H1 (cell line): Measurements from ENCODE around the gene TXNDC2. TPM values are rescaled to one million over a fixed set of nuclear protein-coding genes. Genes with fewer than 3 reads are reported as not detected.

Experiments used
- CTCF ChIA-PET: fragments of 300-600 bp; sonication (Branson Sonifier 250); formaldehyde crosslinking; loops from one replicate; lab custom pipeline; 2021; ENCODE audit not compliant: partially characterized antibody; lab: Charles Lee
- POLR2A ChIA-PET: fragments of 300-600 bp; sonication (Branson Sonifier 250); formaldehyde crosslinking; loops from one replicate; lab custom pipeline; 2021; ENCODE audit warnings: inconsistent platforms; ENCODE audit not compliant: partially characterized antibody; lab: Charles Lee
- DNase-seq, 2 experiments: peaks; one replicate each; pipeline versions ENCODE4 v3.0.0 to v3.0.0-alpha.2; 2010 to 2022; ENCODE audit warnings: low spot score in 2 of 2, low read depth in 1 of 2, mixed read lengths in 1 of 2
- FAIRE-seq: peaks from 2 replicates; lab custom pipeline; 2011; peaks lifted over from hg19 to GRCh38; lab: Jason Lieb, UNC
- H2AFZ ChIP-seq: 2 replicates; pipeline ENCODE4 v1.8.1; 2012; ENCODE audit warnings: low read length, inconsistent platforms
- H2AK5ac ChIP-seq: 2 replicates; pipeline ENCODE4 v1.6.1; 2013; ENCODE audit warnings: low read depth, low read length
- H2BK120ac ChIP-seq: replicated peaks from 2 replicates; pipeline ENCODE3; 2013; ENCODE audit warnings: low read depth, low read length, inconsistent platforms
- H2BK12ac ChIP-seq: 2 replicates; pipeline ENCODE4 v1.6.1; 2013; ENCODE audit warnings: low read depth, low read length
- H2BK15ac ChIP-seq: 2 replicates; pipeline ENCODE4 v1.6.1; 2013; ENCODE audit warnings: low read length
- H2BK20ac ChIP-seq: 2 replicates; pipeline ENCODE4 v1.6.1; 2013; ENCODE audit warnings: low read length
- H2BK5ac ChIP-seq: 2 replicates; pipeline ENCODE4 v1.6.1; 2013; ENCODE audit warnings: low read depth, low read length
- H3K14ac ChIP-seq: 2 replicates; pipeline ENCODE4 v1.6.1; 2013; ENCODE audit warnings: inconsistent platforms; ENCODE audit not compliant: insufficient read length
- H3K18ac ChIP-seq: 2 replicates; pipeline ENCODE4 v1.6.1; 2013; ENCODE audit warnings: low read length; ENCODE audit errors: extremely low read depth
- H3K23ac ChIP-seq: 2 replicates; pipeline ENCODE4 v1.6.1; 2013; ENCODE audit warnings: inconsistent platforms; ENCODE audit not compliant: insufficient read length
- H3K23me2 ChIP-seq: 2 replicates; pipeline ENCODE4 v1.6.1; 2013; ENCODE audit warnings: low read depth, low read length
- H3K27ac ChIP-seq: 2 replicates; pipeline ENCODE4 v1.6.1; 2011; ENCODE audit warnings: low read depth, low read length, inconsistent platforms
- H3K27me3 ChIP-seq, 4 experiments: replicated peaks in 1 of 4; 1 replicate in 1 of 4; 2 replicates in 3 of 4; pipeline versions ENCODE4 v1.6.1 to v1.8.1; 2011 to 2013; ENCODE audit warnings: low read length in 3 of 4, mild to moderate bottlenecking in 3 of 4, inconsistent platforms in 2 of 4, mixed read lengths in 2 of 4, moderate library complexity in 1 of 4; ENCODE audit not compliant: control insufficient read depth in 3 of 4, insufficient read depth in 3 of 4; ENCODE audit errors: extremely low read depth in 1 of 4
- H3K36me3 ChIP-seq, 4 experiments: 2 replicates each; pipeline versions ENCODE4 v1.6.1 to v1.8.1; 2011 to 2013; ENCODE audit warnings: mild to moderate bottlenecking in 4 of 4, low read length in 3 of 4, moderate library complexity in 2 of 4, control low read depth in 1 of 4, inconsistent platforms in 1 of 4; ENCODE audit not compliant: insufficient read depth in 4 of 4, control insufficient read depth in 2 of 4
- H3K4ac ChIP-seq: replicated peaks from 2 replicates; pipeline ENCODE3; 2013; ENCODE audit warnings: low read length, low read depth, mixed read lengths, inconsistent platforms; ENCODE audit not compliant: insufficient read length
- H3K4me1 ChIP-seq, 4 experiments: replicated peaks in 1 of 4; 1 replicate in 1 of 4; 2 replicates in 3 of 4; pipeline versions ENCODE4 v1.6.1 to v1.8.1; 2011 to 2013; ENCODE audit warnings: low read length in 3 of 4, inconsistent platforms in 2 of 4, mixed read lengths in 1 of 4; ENCODE audit not compliant: insufficient read depth in 4 of 4, control insufficient read depth in 3 of 4
- H3K4me2 ChIP-seq, 2 experiments: 2 replicates each; pipeline versions ENCODE4 v1.6.1 to v1.8.1; 2011 to 2013; ENCODE audit warnings: low read depth in 2 of 2, low read length in 2 of 2, control low read depth in 1 of 2, inconsistent platforms in 1 of 2, mild to moderate bottlenecking in 1 of 2; ENCODE audit not compliant: insufficient read depth in 1 of 2
- H3K4me3 ChIP-seq, 4 experiments: fragments of 200-600, 300-600 bp in 1 of 4; sonication (generic), shearing (Covaris generic), sonication (Bioruptor Twin) in 1 of 4; 2 replicates each; pipeline versions ENCODE4 v1.5.1 to v1.8.1; 2011 to 2016; ENCODE audit warnings: low read length in 4 of 4, low read depth in 3 of 4, control low read depth in 2 of 4, inconsistent platforms in 2 of 4, mild to moderate bottlenecking in 2 of 4, mixed read lengths in 1 of 4, moderate library complexity in 1 of 4; ENCODE audit not compliant: insufficient read depth in 2 of 4; ENCODE audit errors: extremely low read depth in 1 of 4
- H3K56ac ChIP-seq: replicated peaks from 2 replicates; pipeline ENCODE3; 2013; ENCODE audit warnings: low read depth, mild to moderate bottlenecking, mixed read lengths, low read length, inconsistent platforms; ENCODE audit not compliant: insufficient read length
- H3K79me1 ChIP-seq: 2 replicates; pipeline ENCODE4 v1.6.1; 2013; ENCODE audit warnings: low read depth, low read length, control low read depth
- H3K79me2 ChIP-seq, 2 experiments: 2 replicates each; pipeline versions ENCODE4 v1.6.1 to v1.8.1; 2012 to 2013; ENCODE audit warnings: low read length in 2 of 2, mild to moderate bottlenecking in 2 of 2, inconsistent platforms in 1 of 2; ENCODE audit not compliant: insufficient read depth in 2 of 2, control insufficient read depth in 1 of 2
- H3K9ac ChIP-seq, 4 experiments: replicated peaks in 1 of 4; 1 replicate in 1 of 4; 2 replicates in 3 of 4; pipeline versions ENCODE4 v1.6.1 to v1.8.1; 2011 to 2013; ENCODE audit warnings: low read depth in 3 of 4, low read length in 3 of 4, control low read depth in 2 of 4, mild to moderate bottlenecking in 2 of 4, moderate library complexity in 2 of 4, inconsistent platforms in 1 of 4; ENCODE audit errors: extremely low read depth in 1 of 4
- H3K9me3 ChIP-seq, 2 experiments: 2 replicates each; pipeline versions ENCODE4 v1.6.1 to v1.8.1; 2012 to 2013; ENCODE audit warnings: mild to moderate bottlenecking in 2 of 2, moderate library complexity in 2 of 2, control low read depth in 1 of 2, inconsistent platforms in 1 of 2, low read depth in 1 of 2, low read length in 1 of 2, mixed read lengths in 1 of 2; ENCODE audit not compliant: insufficient read depth in 2 of 2
- H4K20me1 ChIP-seq, 2 experiments: replicated peaks in 1 of 2; 2 replicates each; pipeline versions ENCODE3 to v1.8.1; 2011 to 2013; ENCODE audit warnings: inconsistent platforms in 2 of 2, low read length in 2 of 2, mild to moderate bottlenecking in 1 of 2; ENCODE audit not compliant: insufficient read depth in 2 of 2, control insufficient read depth in 1 of 2
- H4K5ac ChIP-seq: 2 replicates; pipeline ENCODE4 v1.6.1; 2013; ENCODE audit warnings: low read length, low read depth, mixed read lengths, inconsistent platforms; ENCODE audit not compliant: insufficient read length
- H4K8ac ChIP-seq: 2 replicates; pipeline ENCODE4 v1.8.0; 2013; ENCODE audit warnings: mild to moderate bottlenecking, moderate library complexity, low read length, inconsistent platforms; ENCODE audit not compliant: insufficient read depth; ENCODE audit errors: extremely low read depth
- H4K91ac ChIP-seq: replicated peaks from 2 replicates; pipeline ENCODE3; 2013; ENCODE audit warnings: low read length, mixed read lengths, inconsistent platforms; ENCODE audit not compliant: insufficient read length
- BACH1 ChIP-seq: IDR thresholded peaks from 2 replicates; pipeline ENCODE4 v1.6.1; 2012; ENCODE audit warnings: low read length, improper control_type of control experiment
- BCL11A ChIP-seq, 2 experiments: IDR thresholded peaks; one replicate each; pipeline ENCODE4 v1.6.1; 2011; ENCODE audit warnings: low read depth in 2 of 2, low read length in 2 of 2, mild to moderate bottlenecking in 2 of 2
- CHD2 ChIP-seq: IDR thresholded peaks from 2 replicates; pipeline ENCODE4 v1.6.1; 2012; ENCODE audit warnings: low read length, improper control_type of control experiment
- CTCF ChIP-seq, 3 experiments: IDR thresholded peaks; 1 replicate in 2 of 3; 2 replicates in 1 of 3; pipeline versions ENCODE4 v1.5.1 to v1.6.1; 2011; ENCODE audit warnings: low read length in 3 of 3, mild to moderate bottlenecking in 3 of 3, inconsistent platforms in 2 of 3, low read depth in 1 of 3, moderate library complexity in 1 of 3; ENCODE audit not compliant: insufficient read depth in 1 of 3; ENCODE audit errors: control extremely low read depth in 1 of 3
- FOSL1 ChIP-seq: IDR thresholded peaks from 2 replicates; pipeline ENCODE4 v1.6.1; 2011; ENCODE audit warnings: mild to moderate bottlenecking, low read depth, low read length, moderate library complexity; ENCODE audit not compliant: insufficient read depth
- KDM4A ChIP-seq: IDR thresholded peaks from one replicate; pipeline ENCODE4 v1.7.1; 2012; ENCODE audit warnings: low read depth, mild to moderate bottlenecking, moderate library complexity, low read length, inconsistent platforms; ENCODE audit not compliant: severe bottlenecking
- KDM5A ChIP-seq: fragments of 200-600 bp; IDR thresholded peaks from 2 replicates; pipeline ENCODE4 v1.7.1; 2012; ENCODE audit warnings: mild to moderate bottlenecking, low read length, inconsistent platforms, mixed read lengths
- RAD21 ChIP-seq, 2 experiments: IDR thresholded peaks in 1 of 2; conservative IDR thresholded peaks in 1 of 2; 2 replicates each; pipeline ENCODE4 v1.6.1; 2011; ENCODE audit warnings: low read depth in 2 of 2, low read length in 2 of 2, improper control_type of control experiment in 1 of 2, inconsistent platforms in 1 of 2, mild to moderate bottlenecking in 1 of 2, moderate library complexity in 1 of 2
- RFX5 ChIP-seq: IDR thresholded peaks from 2 replicates; pipeline ENCODE4 v1.6.1; 2011; ENCODE audit warnings: low read depth, low read length, improper control_type of control experiment, borderline replicate concordance
- TEAD4 ChIP-seq: IDR thresholded peaks from 2 replicates; pipeline ENCODE4 v1.6.1; 2012; ENCODE audit warnings: low read depth, low read length, inconsistent platforms, mixed read lengths
- WGBS, 2 experiments: shearing (Covaris generic) in 1 of 2; methylation state at CpG; one replicate each; pipeline versions ENCODE4 v1.1.6 to v1.1.7; 2013 to 2015; ENCODE audit warnings: low lambda C conversion rate in 2 of 2, mixed read lengths in 2 of 2, inconsistent platforms in 1 of 2, low coverage in 1 of 2, missing lambda C conversion rate in 1 of 2; ENCODE audit not compliant: insufficient replicate concordance in 2 of 2, insufficient coverage in 1 of 2, insufficient read length in 1 of 2; ENCODE audit errors: extremely low coverage in 1 of 2, missing lambda C conversion rate in 1 of 2; 5-methylcytosine and 5-hydroxymethylcytosine counted together
- polyA plus RNA-seq, 7 experiments: library from polyadenylated mRNA; depleted of rRNA in 3 of 7; stranded (reverse) in 5 of 7; unstranded in 2 of 7; fragments of >200 nt in 5 of 7; fragments of 200-250 nt in 2 of 7; gene quantifications; 1 replicate in 5 of 7; 2 replicates in 1 of 7; 4 replicates in 1 of 7; pipeline versions ENCODE4 v1.2.1 to v1.2.3, GENCODE V29; 2011 to 2013; ENCODE audit warnings: missing spikeins in 2 of 7, mixed read lengths in 2 of 7
- total RNA-seq: library from RNA; stranded (reverse); fragmentation: NEBNext Ultra II Directional; extraction: Animal tissue kit (Norgen Biotek cat#: 25700); gene quantifications from 2 replicates; pipeline ENCODE4 v1.2.1, GENCODE V29; 2021
- TF ChIP-seq, protein P1 (sequence below): IDR thresholded peaks from 2 replicates; pipeline ENCODE4 v1.6.1; 2012; ENCODE audit warnings: inconsistent platforms

The TXNDC2 gene
- total and polyA plus RNA-seq, 2 of the 8 experiments (the other 6 are each of a cell fraction or from before 2014, with no cell fraction given): 0.09 TPM; not detected in 1

DNA sequence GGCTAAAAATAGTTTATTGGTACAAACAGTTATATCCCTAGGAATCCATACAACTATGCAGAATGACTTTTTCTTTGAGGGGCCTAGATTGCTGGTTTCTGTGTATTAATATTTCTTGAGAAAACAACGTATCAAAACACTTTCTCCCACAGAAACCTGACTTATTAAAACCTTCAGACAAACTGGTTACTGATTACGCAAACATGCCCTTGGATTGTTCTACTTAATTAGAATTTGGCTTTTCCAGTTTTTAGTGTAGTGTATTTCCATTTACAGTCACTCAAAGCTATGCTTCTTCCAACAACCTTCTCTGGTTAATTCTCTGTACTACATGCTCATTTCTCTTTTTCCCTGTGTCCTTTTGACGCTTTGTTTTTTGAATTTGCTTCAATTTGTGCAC is 48.1 kb downstream of the TXNDC2 start:
- Histone ChIP-seq H3K27ac (no peak overlapping the region), H3K36me3 (peaks cover 2 to 43% (median 13%) of the 10 kb centered on the region in 4 experiments; a peak in 6 of 8 replicates), H3K4me1 (peaks cover 0 to 3% (median 1%) of the 10 kb centered on the region in 4 experiments; a peak in 3 of 7 replicates), H3K18ac (no peak overlapping the region), H3K14ac (no peak overlapping the region), H3K23ac (no peak overlapping the region), H2BK15ac (no peak overlapping the region), H4K91ac (no peak overlapping the region), H2AFZ (no peak overlapping the region), H2BK120ac (no peak overlapping the region), H2BK12ac (no peak overlapping the region), H3K23me2 (no peaks in the 10 kb centered on the region), H3K4me3 (no peak overlapping the region), H4K20me1 (no peaks in the 10 kb centered on the region), H3K9ac (no peak overlapping the region), H3K4ac (no peak overlapping the region), H2BK20ac (no peak overlapping the region), H3K27me3 (no peaks in the 10 kb centered on the region), H3K4me2 (no peak overlapping the region), H3K9me3 (no peaks in the 10 kb centered on the region), H3K79me1 (no peaks in the 10 kb centered on the region), H3K79me2 (peaks cover 0 to 63% of the 10 kb centered on the region in 2 experiments; a peak in 3 of 4 replicates), H4K5ac (no peak overlapping the region), H2AK5ac (no peak overlapping the region), H4K8ac (no peak overlapping the region), H2BK5ac (no peak overlapping the region), H3K56ac (no peak overlapping the region)
- ChIA-PET CTCF (interaction anchor here (1.3 kb wide), 1 partner anchor 18 kb away, joined by 3 read pairs; no protein-coding TSS in a partner anchor), POLR2A (no interaction called here)
- 88% methylated on average over 3 of the region's 3 CpGs; no CpG with 5 or more reads in 1 of the 2 experiments for WGBS, 2 experiments
- FAIRE-seq: no peak
- DNase-seq: no peak
- TF ChIP-seq KDM5A: no peak
- TF ChIP-seq RFX5: no peak
- TF ChIP-seq RAD21 (IDR thresholded peaks at IDR 0.05 in 1 of 2, conservative IDR thresholded peaks at IDR 0.05 in 1 of 2; ENCODE audit: low read depth in 2 of 2, low read length in 2 of 2): no peak
- no peak for TF ChIP-seq BACH1
- TF ChIP-seq FOSL1: no peak
- no peak for TF ChIP-seq CTCF (IDR thresholded peaks at IDR 0.05; ENCODE audit: control extremely low read depth in 1 of 3, insufficient read depth in 1 of 3, low read depth in 1 of 3, low read length in 3 of 3)
- TF ChIP-seq, protein P1, sequence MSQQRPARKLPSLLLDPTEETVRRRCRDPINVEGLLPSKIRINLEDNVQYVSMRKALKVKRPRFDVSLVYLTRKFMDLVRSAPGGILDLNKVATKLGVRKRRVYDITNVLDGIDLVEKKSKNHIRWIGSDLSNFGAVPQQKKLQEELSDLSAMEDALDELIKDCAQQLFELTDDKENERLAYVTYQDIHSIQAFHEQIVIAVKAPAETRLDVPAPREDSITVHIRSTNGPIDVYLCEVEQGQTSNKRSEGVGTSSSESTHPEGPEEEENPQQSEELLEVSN: no peak
- no peak for TF ChIP-seq TEAD4
- no peak for TF ChIP-seq KDM4A
- no peak for TF ChIP-seq BCL11A (IDR thresholded peaks at IDR 0.05; ENCODE audit: low read depth in 2 of 2, low read length in 2 of 2)
- no peak for TF ChIP-seq CHD2
